Lower leg skin (tissue), 3 donors: Measurements from ENCODE around the gene RGS10.

Experiments
- POLR2A ChIP-seq, 2 donors: fragments of 450-650 bp; IDR thresholded peaks; one replicate each; pipeline ENCODE4 v1.6.1; 2016 to 2017; ENCODE audit warnings: antibody characterized with exemption in 2 of 2, mild to moderate bottlenecking in 1 of 2, moderate library complexity in 1 of 2
- TF ChIP-seq, protein P1 (sequence below), 3 donors: fragments of 450-650 bp; IDR thresholded peaks; one replicate each; pipeline ENCODE4 v1.5.1; 2016; ENCODE audit warnings: antibody characterized with exemption in 3 of 3, mild to moderate bottlenecking in 3 of 3, moderate library complexity in 2 of 3

DNA sequence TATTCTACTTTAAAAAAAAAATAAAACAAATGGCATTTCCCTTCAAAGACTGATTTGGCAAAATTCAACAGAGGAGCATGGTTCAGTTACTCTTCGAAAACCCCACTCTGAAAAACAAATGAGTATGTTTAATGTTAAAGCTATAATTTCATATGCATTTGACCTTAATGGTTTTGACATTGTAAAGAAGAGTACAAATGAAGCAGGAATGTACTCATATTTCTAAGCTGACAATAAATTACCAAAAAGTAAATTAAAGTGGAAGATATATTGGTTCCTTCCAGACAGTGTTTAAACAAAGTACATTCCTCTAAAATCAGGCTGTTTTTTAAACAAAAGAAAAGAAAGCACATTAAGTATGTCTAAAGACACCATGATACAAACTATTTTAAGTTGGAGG lies 16.4 kb downstream of the RGS10 start:
- no peak for TF ChIP-seq POLR2A (IDR thresholded peaks at IDR 0.05)
- TF ChIP-seq, protein P1, sequence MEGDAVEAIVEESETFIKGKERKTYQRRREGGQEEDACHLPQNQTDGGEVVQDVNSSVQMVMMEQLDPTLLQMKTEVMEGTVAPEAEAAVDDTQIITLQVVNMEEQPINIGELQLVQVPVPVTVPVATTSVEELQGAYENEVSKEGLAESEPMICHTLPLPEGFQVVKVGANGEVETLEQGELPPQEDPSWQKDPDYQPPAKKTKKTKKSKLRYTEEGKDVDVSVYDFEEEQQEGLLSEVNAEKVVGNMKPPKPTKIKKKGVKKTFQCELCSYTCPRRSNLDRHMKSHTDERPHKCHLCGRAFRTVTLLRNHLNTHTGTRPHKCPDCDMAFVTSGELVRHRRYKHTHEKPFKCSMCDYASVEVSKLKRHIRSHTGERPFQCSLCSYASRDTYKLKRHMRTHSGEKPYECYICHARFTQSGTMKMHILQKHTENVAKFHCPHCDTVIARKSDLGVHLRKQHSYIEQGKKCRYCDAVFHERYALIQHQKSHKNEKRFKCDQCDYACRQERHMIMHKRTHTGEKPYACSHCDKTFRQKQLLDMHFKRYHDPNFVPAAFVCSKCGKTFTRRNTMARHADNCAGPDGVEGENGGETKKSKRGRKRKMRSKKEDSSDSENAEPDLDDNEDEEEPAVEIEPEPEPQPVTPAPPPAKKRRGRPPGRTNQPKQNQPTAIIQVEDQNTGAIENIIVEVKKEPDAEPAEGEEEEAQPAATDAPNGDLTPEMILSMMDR (IDR thresholded peaks at IDR 0.05): no peak
